Osteoblast (primary cell): ENCODE results near the gene HSD11B2. TPM values are rescaled to one million over a fixed set of nuclear protein-coding genes. Genes with fewer than 3 reads are reported as not detected.
A peak's percentile ranks its signal among the peaks of the same experiment; 100 is the strongest.

ENCODE experiments used
- DNase-seq: peaks from one replicate; pipeline ENCODE4 v3.0.0; 2011; ENCODE audit warnings: low spot score, mixed read lengths; ENCODE audit not compliant: insufficient read length; ENCODE audit errors: missing footprints
- H2AFZ ChIP-seq: 2 replicates; pipeline ENCODE4 v1.6.0; 2011; ENCODE audit warnings: mild to moderate bottlenecking, low read length
- H3K27ac ChIP-seq: 2 replicates; pipeline ENCODE4 v1.5.1; 2011; ENCODE audit warnings: mild to moderate bottlenecking, low read depth, low read length, moderate library complexity
- H3K27me3 ChIP-seq: 2 replicates; pipeline ENCODE4 v1.6.0; 2012; ENCODE audit warnings: mild to moderate bottlenecking, control low read depth, inconsistent platforms, low read length, moderate library complexity; ENCODE audit not compliant: insufficient read depth
- H3K36me3 ChIP-seq: 2 replicates; pipeline ENCODE4 v1.5.1; 2011; ENCODE audit warnings: mild to moderate bottlenecking, low read length, control low read depth, moderate library complexity; ENCODE audit not compliant: insufficient read depth
- H3K4me1 ChIP-seq: 2 replicates; pipeline ENCODE4 v1.5.1; 2011; ENCODE audit warnings: mild to moderate bottlenecking, low read length, control low read depth, moderate library complexity; ENCODE audit not compliant: insufficient read depth
- H3K4me2 ChIP-seq: 2 replicates; pipeline ENCODE4 v1.6.0; 2011; ENCODE audit warnings: mild to moderate bottlenecking, low read length; ENCODE audit not compliant: insufficient read depth
- H3K4me3 ChIP-seq: fragments of 200-600 bp; sonication (generic); 3 replicates; pipeline ENCODE4 v1.5.1; 2012; ENCODE audit warnings: mild to moderate bottlenecking, low read length, inconsistent platforms; ENCODE audit not compliant: insufficient read depth
- H3K79me2 ChIP-seq: 2 replicates; pipeline ENCODE4 v1.6.0; 2012; ENCODE audit warnings: mild to moderate bottlenecking, low read length, control low read depth, inconsistent platforms; ENCODE audit not compliant: insufficient read depth
- H3K9me3 ChIP-seq: 2 replicates; pipeline ENCODE4 v1.5.1; 2011; ENCODE audit warnings: low read depth, low read length, control low read depth
- H4K20me1 ChIP-seq: 2 replicates; pipeline ENCODE4 v1.6.0; 2012; ENCODE audit warnings: mild to moderate bottlenecking, low read length, control low read depth; ENCODE audit not compliant: insufficient read depth
- total RNA-seq: library from RNA; depleted of rRNA; stranded (reverse); fragments of >200 nt; gene quantifications from 2 replicates; pipeline ENCODE4 v1.2.3, GENCODE V29; 2012
- TF ChIP-seq, protein P1 (sequence below): IDR thresholded peaks from 2 replicates; pipeline ENCODE4 v1.5.1; 2011; ENCODE audit warnings: mild to moderate bottlenecking, low read depth, low read length, moderate library complexity; ENCODE audit errors: extremely low read depth

The HSD11B2 gene
- total RNA-seq, 1 donor, result not detected

GRCh38 chr16:67477960-67478554, 47.1 kb downstream of the HSD11B2 start:
- Histone ChIP-seq H3K4me3 (no peak overlapping the region), H3K9me3 (no peaks in the 10 kb centered on the region), H3K4me1 (peaks cover 16% of the 10 kb centered on the region), H4K20me1 (peaks cover 56% of the 10 kb centered on the region), H3K79me2 (peaks cover 91% of the 10 kb centered on the region), H3K4me2 (no peak overlapping the region), H3K27ac (no peak overlapping the region), H2AFZ (no peak overlapping the region), H3K27me3 (no peaks in the 10 kb centered on the region), H3K36me3 (peaks cover 11% of the 10 kb centered on the region)
- DNase-seq, result no peak
- TF ChIP-seq, protein P1, sequence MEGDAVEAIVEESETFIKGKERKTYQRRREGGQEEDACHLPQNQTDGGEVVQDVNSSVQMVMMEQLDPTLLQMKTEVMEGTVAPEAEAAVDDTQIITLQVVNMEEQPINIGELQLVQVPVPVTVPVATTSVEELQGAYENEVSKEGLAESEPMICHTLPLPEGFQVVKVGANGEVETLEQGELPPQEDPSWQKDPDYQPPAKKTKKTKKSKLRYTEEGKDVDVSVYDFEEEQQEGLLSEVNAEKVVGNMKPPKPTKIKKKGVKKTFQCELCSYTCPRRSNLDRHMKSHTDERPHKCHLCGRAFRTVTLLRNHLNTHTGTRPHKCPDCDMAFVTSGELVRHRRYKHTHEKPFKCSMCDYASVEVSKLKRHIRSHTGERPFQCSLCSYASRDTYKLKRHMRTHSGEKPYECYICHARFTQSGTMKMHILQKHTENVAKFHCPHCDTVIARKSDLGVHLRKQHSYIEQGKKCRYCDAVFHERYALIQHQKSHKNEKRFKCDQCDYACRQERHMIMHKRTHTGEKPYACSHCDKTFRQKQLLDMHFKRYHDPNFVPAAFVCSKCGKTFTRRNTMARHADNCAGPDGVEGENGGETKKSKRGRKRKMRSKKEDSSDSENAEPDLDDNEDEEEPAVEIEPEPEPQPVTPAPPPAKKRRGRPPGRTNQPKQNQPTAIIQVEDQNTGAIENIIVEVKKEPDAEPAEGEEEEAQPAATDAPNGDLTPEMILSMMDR, result no peak

DNA sequence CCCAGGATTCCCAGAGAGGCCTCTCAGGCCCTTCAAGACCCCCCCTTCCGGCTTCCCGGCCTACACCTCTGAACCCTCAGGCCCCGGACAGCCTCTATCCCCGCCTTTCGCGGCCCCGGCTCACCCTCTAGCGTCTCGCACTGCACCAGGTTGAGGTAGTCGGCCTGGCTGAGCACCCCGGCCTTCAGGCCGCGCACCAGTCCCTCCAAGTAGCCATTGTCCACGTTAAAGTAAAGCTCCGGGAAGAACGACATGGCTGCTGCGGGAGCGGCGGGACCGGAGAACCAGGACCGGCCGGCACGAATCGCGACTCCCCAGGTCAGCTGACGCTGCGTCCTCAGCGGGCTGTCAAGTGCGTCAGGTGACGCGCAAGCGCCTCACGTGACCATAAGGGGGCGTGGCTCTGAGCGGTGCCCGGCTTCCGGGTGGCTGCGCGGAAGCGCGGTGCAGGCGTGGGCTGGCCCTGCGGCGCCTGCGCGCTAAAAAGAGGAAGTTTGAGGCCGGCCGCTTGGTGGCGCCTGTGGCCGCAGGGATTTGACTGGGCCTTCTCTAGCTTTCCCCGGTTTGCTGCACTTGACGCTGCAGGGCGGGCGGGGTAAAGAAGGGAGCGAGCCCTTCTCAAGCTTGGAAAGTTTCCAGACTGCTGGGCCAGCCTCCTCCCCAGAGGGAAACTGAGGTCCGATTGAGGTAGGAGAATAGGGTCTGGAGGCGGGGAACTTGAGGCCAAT, 50.1 kb downstream of the HSD11B2 start, which contains the start of gene ATP6V0D1:
TSS of gene ATP6V0D1 (minus strand) at position 325 of the 728 bp plus-strand sequence. CDS start at position 254, 71 bp downstream.
- H3K9me3 ChIP-seq, result no peaks in the 10 kb centered on the region
- H3K4me1 ChIP-seq, result peaks cover 16% of the 10 kb centered on the region
- H3K36me3 ChIP-seq, result peaks cover 5% of the 10 kb centered on the region
- DNase-seq, result peak; percentile 99
- TF ChIP-seq, protein P1, result peak; percentile 84
- H3K4me3 ChIP-seq, result peak within 1 kb of the TSS; percentile 99
- peak within 1 kb of the TSS; percentile 100 for H3K4me2 ChIP-seq
- H3K79me2 ChIP-seq, result peaks cover 63% of the 10 kb centered on the region
- H3K27ac ChIP-seq, result peak within 1 kb of the TSS; percentile 96
- no peaks in the 10 kb centered on the region for H3K27me3 ChIP-seq
- H2AFZ ChIP-seq, result peak within 1 kb of the TSS; percentile 97
- peaks cover 32% of the 10 kb centered on the region for H4K20me1 ChIP-seq

- Histone ChIP-seq H3K79me2 (peaks cover 56% of the 10 kb centered on the region), H2AFZ (peak overlapping the region; percentile 90), H3K36me3 (peaks cover 5% of the 10 kb centered on the region), H3K4me1 (peaks cover 16% of the 10 kb centered on the region), H4K20me1 (peaks cover 25% of the 10 kb centered on the region), H3K4me2 (peak overlapping the region; percentile 74), H3K9me3 (no peaks in the 10 kb centered on the region), H3K4me3 (peak overlapping the region; percentile 99), H3K27me3 (no peaks in the 10 kb centered on the region), H3K27ac (peak overlapping the region; percentile 38)
- TF ChIP-seq, protein P1, result no peak
- peak; percentile 52 for DNase-seq
Measured at GRCh38 chr16:67481561-67482232, 50.8 kb downstream of the HSD11B2 start.
